ENCODE data around the gene PROCA1.

PROCA1 gene

GRCh38 chr17:28744972-28745785 is 33.5 kb upstream of the PROCA1 start:
- H3K27me3 ChIP-seq, result no peaks in the 10 kb centered on the region
- no peaks in the 10 kb centered on the region for H3K9me3 ChIP-seq
- no peak for TF ChIP-seq CTCF (IDR thresholded peaks at IDR 0.05)
- peaks cover 0 to 82% (median 47%) of the 10 kb centered on the region in 4 donors for H3K4me1 ChIP-seq
- peak overlapping the region; percentile 81 to 83 for H3K27ac ChIP-seq
- H3K36me3 ChIP-seq, result peaks cover 0 to 26% (median 23%) of the 10 kb centered on the region in 3 donors
- peak in 1 of 2 donors; percentile 84 for DNase-seq
- intact Hi-C loops (cut with DNase I; ENCODE audit: low total_unique reads), result loop anchor here (10.0 kb wide), 1 partner anchor 60 kb away; no protein-coding TSS in a partner anchor
- peak overlapping the region; percentile 63 to 73 for H3K4me3 ChIP-seq

- no peak for TF ChIP-seq CTCF (IDR thresholded peaks at IDR 0.05)
- peaks cover 0 to 74% (median 44%) of the 10 kb centered on the region in 4 donors for H3K4me1 ChIP-seq
Observed at GRCh38 chr17:28744104-28744971, 32.6 kb upstream of the PROCA1 start.

DNA sequence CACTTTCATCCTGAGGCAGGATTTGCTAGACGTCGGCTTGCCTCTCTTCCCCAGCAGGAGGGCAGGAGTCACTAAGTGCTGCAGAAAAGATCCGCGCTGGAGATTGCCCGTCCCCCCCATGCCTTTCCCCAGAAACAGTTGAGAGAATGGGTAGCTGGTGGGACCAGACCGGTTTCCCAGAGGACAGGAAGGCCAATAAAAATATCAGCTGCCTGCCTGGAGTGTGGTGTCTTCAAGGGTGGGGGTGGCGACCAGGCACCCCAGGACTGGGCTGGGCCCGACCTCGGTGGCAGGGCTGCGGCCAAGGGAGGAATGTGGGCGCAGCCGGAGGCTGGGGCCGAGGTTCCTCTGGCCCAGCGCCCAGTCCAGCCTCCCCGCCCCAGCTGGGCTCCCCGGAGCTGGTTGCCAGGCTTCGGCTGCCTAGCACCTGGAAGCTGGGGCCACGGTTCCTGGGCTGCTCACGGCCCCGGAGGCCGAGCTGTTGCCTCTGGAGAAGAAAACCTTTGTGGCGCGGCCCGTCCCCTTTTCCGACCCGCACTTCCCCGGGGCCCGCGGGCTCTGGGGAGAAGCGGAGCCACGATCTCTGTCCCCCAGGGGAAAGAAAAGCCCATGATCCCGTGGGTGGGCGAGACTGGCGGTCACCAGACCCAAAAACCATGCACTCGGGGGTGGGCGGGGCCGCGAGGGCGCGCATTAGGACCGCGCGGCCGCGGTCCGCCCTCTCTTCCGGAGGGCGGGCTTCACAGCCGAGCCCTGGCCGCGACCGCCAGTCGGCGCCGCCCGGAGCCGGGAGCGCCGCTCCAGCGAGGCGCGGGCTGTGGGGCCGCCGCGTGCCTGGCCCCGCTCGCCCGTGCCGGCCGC is 31.8 kb upstream of the PROCA1 start, which contains the start of gene TRAF4:
Gene TRAF4 (plus strand): TSS at position 769 of the 861 bp plus-strand sequence. CDS start 102 bp downstream, outside the sequence.
- peak; percentile 77 to 88 for DNase-seq
- peaks cover 0 to 66% (median 44%) of the 10 kb centered on the region in 4 donors for H3K4me1 ChIP-seq
- intact Hi-C loops (cut with DNase I; ENCODE audit: low total_unique reads), result loop anchor here (2.0 to 10.0 kb wide), 2 partner anchors 15 to 61 kb away; partner anchors contain the start of gene NEK8

More at GRCh38 chr17:28744104-28744971, 32.6 kb upstream of the PROCA1 start:
- intact Hi-C loops (cut with DNase I; ENCODE audit: low total_unique reads), result loop anchor here (10.0 kb wide), 1 partner anchor 60 kb away; no protein-coding TSS in a partner anchor
- H3K4me3 ChIP-seq, result peak overlapping the region; percentile 63 to 73
- no peaks in the 10 kb centered on the region for H3K9me3 ChIP-seq
- no peaks in the 10 kb centered on the region for H3K27me3 ChIP-seq
- no peak for DNase-seq
- H3K36me3 ChIP-seq, result peaks cover 0 to 20% (median 18%) of the 10 kb centered on the region in 3 donors
- peak overlapping the region; percentile 81 to 83 for H3K27ac ChIP-seq

More for the DNA sequence above, 31.8 kb upstream of the PROCA1 start, which contains the start of gene TRAF4:
- Histone ChIP-seq H3K27me3 (no peaks in the 10 kb centered on the region), H3K9me3 (no peaks in the 10 kb centered on the region), H3K36me3 (peaks cover 0 to 11% (median 11%) of the 10 kb centered on the region in 3 donors), H3K4me3 (peak within 1 kb of the TSS; percentile 63 to 73), H3K27ac (peak within 1 kb of the TSS; percentile 81 to 83)
- TF ChIP-seq CTCF (IDR thresholded peaks at IDR 0.05), result peak in 1 of 2 experiments; percentile 41
